DND-41 (cell line): ENCODE results near the gene PLPP3.

Source experiments
- CTCF ChIP-seq: IDR thresholded peaks from 2 replicates; pipeline ENCODE4 v1.5.1; 2012; ENCODE audit warnings: borderline replicate concordance, low read length, moderate library complexity, mild to moderate bottlenecking; ENCODE audit not compliant: poor library complexity, severe bottlenecking; ENCODE audit errors: extremely low read depth
- EZH2 ChIP-seq: IDR thresholded peaks from 3 replicates; pipeline ENCODE4 v1.6.1; 2012; ENCODE audit warnings: borderline replicate concordance, low read depth, mild to moderate bottlenecking, moderate library complexity, low read length, inconsistent platforms; ENCODE audit not compliant: severe bottlenecking

DNA sequence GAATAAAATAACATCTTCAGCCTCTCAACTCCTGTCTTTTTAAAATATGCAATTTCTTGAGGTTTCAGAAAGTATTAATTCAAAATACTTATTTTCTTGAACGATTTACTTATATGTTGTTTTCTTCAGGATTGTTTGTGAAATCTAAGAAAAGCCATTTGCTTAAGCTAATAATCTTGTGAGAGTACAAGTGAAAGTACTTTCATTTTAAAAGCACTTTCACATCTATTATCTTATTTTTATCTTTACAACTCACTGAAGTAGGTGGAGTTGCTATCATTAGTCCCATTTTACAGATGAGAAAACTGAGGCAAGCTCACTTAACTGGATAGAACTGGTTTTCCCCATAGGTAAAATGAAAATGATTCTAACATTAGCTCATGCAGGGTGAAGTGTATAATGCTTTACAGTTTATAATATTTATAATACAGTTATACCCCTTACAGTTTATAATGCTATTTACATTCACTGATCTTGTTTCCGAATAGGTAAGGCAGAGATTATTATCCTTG is 4.7 kb upstream of the PLPP3 start:
- TF ChIP-seq CTCF (no peak), EZH2 (no peak)
